GM13977 (cell line): Measurements from ENCODE around the gene SIX2.

Experiments
- DNase-seq: peaks from one replicate; pipeline ENCODE4 v3.0.0; 2012; ENCODE audit warnings: low spot score
- in situ Hi-C: fragments of 300-500 bp; cut with MboI; formaldehyde crosslinking; loops from one replicate; pipeline ENCODE4 v1.12.0; 2022; ENCODE audit warnings: low sequenced_read_pairs, low pct_unique_long_range_greater_than_20kb, mixed read lengths, inconsistent platforms; ENCODE audit not compliant: unreplicated experiment
- TF ChIP-seq, protein P1 (sequence below): IDR thresholded peaks from 2 replicates; pipeline ENCODE4 v1.5.1; 2012; ENCODE audit warnings: mild to moderate bottlenecking, control low read depth; ENCODE audit not compliant: insufficient read depth; ENCODE audit errors: extremely low read depth, missing control alignments

The SIX2 gene

DNA sequence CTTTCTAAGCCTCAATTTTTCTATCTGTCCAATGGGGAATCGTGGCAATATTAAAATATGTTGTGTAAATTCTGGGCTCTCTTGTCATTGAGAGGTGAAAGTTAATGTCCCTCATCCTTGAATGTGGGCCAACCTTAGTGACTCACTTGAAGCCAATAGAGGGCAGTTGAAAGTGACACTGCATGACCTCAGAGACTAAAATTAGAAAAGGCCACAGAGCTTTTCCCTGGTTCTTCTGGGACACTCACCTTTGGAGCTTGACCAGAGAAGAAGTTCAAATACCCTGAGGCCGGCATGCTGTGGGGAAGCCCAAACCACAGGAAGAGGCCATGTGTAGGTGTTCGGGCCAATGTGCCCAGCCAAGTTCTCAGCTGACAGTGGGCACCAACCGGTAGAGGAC lies 24.1 kb upstream of the SIX2 start:
- in situ Hi-C loops = no loop called here
- TF ChIP-seq, protein P1, sequence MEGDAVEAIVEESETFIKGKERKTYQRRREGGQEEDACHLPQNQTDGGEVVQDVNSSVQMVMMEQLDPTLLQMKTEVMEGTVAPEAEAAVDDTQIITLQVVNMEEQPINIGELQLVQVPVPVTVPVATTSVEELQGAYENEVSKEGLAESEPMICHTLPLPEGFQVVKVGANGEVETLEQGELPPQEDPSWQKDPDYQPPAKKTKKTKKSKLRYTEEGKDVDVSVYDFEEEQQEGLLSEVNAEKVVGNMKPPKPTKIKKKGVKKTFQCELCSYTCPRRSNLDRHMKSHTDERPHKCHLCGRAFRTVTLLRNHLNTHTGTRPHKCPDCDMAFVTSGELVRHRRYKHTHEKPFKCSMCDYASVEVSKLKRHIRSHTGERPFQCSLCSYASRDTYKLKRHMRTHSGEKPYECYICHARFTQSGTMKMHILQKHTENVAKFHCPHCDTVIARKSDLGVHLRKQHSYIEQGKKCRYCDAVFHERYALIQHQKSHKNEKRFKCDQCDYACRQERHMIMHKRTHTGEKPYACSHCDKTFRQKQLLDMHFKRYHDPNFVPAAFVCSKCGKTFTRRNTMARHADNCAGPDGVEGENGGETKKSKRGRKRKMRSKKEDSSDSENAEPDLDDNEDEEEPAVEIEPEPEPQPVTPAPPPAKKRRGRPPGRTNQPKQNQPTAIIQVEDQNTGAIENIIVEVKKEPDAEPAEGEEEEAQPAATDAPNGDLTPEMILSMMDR = no peak
- no peak for DNase-seq

DNA sequence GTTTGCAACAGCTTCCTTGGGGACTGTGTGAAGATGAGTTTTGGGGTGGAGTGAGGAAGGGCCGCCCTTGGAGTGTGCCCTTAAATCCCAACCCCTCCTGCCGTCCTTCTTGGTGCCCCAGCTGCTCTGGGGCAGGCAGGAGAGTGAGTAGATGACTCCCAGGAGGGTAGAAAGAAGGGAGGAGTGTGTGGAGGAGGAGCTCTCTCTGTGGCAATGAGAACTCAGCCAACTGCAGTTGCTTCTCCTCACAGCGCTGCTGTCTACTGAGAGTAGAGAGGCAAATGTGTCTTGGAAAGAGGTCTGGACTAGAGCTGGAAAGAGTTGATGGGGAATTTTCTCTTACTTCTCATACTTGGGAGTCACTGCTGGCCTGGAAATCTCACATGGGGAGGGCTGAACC lies 21.8 kb upstream of the SIX2 start:
- in situ Hi-C loops = no loop called here
- DNase-seq = no peak
- TF ChIP-seq, protein P1 = no peak

- DNase-seq = no peak
- in situ Hi-C loops = no loop called here
Measured at GRCh38 chr2:45030553-45030952, 21.3 kb upstream of the SIX2 start.

GRCh38 chr2:45029215-45029614 lies 20.0 kb upstream of the SIX2 start:
- TF ChIP-seq, protein P1 = no peak
- in situ Hi-C loops = no loop called here
- no peak for DNase-seq

More at GRCh38 chr2:45030553-45030952, 21.3 kb upstream of the SIX2 start:
- TF ChIP-seq, protein P1 = no peak

- in situ Hi-C loops = no loop called here
- TF ChIP-seq, protein P1 = no peak
- no peak for DNase-seq
Measured at GRCh38 chr2:45028276-45028675, 19.0 kb upstream of the SIX2 start.

- no peak for DNase-seq
- TF ChIP-seq, protein P1 = no peak
- in situ Hi-C loops = no loop called here
Measured at GRCh38 chr2:45026924-45027450, 17.7 kb upstream of the SIX2 start.
